Measurements from ENCODE around the gene NCAM1.
A peak's percentile ranks its signal among the peaks of the same experiment; 100 is the strongest.

The NCAM1 gene

GRCh38 chr11:113240790-113241635, 279.8 kb downstream of the NCAM1 start:
- Mint-ChIP-seq H3K9me3 (no peaks in the 10 kb centered on the region), H3K4me3 (no peak overlapping the region), H3K27me3 (peaks cover 51% of the 10 kb centered on the region), H3K36me3 (no peaks in the 10 kb centered on the region), H3K4me1 (peaks cover 10% of the 10 kb centered on the region), H3K27ac (no peak overlapping the region)
- ATAC-seq, result no peak

DNA sequence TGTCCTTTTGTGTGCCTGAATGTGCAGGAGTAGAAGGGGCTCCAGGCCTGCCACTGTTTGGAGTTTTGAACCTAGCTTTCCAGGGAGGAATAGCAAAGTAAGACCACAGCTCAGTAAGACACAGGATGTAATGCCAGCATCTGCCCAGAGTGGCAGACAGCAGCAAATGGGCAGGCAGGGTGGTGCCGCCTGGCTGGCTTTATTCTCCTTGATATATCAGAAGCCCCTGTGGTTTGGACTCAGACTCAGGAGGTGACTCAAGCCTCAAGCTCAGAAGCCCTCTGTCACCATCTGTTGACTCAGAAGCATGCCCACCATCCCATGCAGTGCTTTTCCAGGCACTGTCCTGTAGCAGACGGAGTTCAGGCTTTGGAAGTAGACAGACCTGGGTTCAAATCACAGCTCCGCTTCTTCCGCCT, 280.4 kb downstream of the NCAM1 start:
- no peak overlapping the region for H3K4me3 Mint-ChIP-seq
- no peaks in the 10 kb centered on the region for H3K36me3 Mint-ChIP-seq
- ATAC-seq, result no peak
- peaks cover 10% of the 10 kb centered on the region for H3K4me1 Mint-ChIP-seq
- no peaks in the 10 kb centered on the region for H3K9me3 Mint-ChIP-seq
- H3K27me3 Mint-ChIP-seq, result peaks cover 51% of the 10 kb centered on the region
- H3K27ac Mint-ChIP-seq, result no peak overlapping the region

GRCh38 chr11:113242060-113242459, 280.8 kb downstream of the NCAM1 start:
- H3K36me3 Mint-ChIP-seq, result no peaks in the 10 kb centered on the region
- H3K4me1 Mint-ChIP-seq, result peaks cover 10% of the 10 kb centered on the region
- H3K27ac Mint-ChIP-seq, result no peak overlapping the region
- H3K9me3 Mint-ChIP-seq, result no peaks in the 10 kb centered on the region
- peaks cover 54% of the 10 kb centered on the region for H3K27me3 Mint-ChIP-seq
- no peak overlapping the region for H3K4me3 Mint-ChIP-seq
- ATAC-seq, result no peak

DNA sequence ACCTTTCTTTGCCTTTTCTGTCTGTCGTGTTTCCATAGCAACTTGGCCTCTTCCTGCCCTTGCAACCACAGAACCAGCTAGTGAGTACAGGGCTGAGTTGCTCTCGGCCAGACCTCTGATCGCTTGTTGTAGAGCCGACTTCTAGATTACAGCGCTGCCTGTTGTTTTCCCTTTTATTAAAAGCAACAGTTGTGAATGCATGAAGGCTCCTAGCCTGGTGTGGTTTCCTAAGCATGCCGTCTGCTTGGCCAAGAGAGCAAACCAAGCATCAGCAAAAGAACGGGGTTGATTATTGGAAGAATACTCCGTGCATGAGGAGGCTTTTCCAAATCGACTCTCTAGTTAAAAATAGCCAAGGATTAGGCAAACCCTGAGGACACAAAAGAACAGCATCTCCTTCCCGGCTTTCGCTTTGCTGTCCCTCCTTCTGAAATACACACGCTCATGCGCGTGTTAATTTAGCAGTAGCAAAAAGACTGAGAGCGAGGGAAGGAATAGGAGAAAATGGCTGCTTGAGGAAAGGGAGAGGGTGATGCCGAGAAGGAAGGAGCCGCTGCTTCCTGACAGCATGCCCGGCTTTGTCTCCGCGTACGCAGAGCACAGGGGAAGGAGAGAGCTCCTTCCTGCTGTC, 281.7 kb downstream of the NCAM1 start:
- Mint-ChIP-seq H3K9me3 (no peaks in the 10 kb centered on the region), H3K4me3 (no peak overlapping the region), H3K4me1 (peaks cover 10% of the 10 kb centered on the region), H3K27me3 (peaks cover 62% of the 10 kb centered on the region), H3K36me3 (no peaks in the 10 kb centered on the region), H3K27ac (no peak overlapping the region)
- no peak for ATAC-seq

DNA sequence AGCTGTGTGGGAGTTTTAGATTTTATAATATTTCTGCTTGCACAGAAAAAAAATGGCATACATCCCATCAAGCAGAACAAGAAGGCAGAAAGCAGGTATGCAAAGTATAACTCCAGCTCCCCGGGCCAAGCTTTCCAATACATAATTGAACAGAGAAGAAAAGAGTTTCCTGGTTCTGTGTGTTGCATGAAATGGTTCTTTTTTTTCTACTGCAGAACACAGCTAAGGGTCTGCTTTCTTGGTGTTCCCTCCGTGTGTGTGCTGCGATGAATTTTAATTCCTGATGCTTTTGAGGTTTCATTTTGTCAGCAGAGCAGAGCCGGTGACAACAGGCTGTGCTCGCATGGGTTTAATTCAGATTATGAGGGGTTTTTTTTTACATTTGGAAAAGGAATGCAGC, 282.5 kb downstream of the NCAM1 start:
- Mint-ChIP-seq H3K27ac (no peak overlapping the region), H3K4me1 (peaks cover 10% of the 10 kb centered on the region), H3K9me3 (no peaks in the 10 kb centered on the region), H3K27me3 (peaks cover 66% of the 10 kb centered on the region), H3K36me3 (no peaks in the 10 kb centered on the region), H3K4me3 (no peak overlapping the region)
- ATAC-seq, result no peak

DNA sequence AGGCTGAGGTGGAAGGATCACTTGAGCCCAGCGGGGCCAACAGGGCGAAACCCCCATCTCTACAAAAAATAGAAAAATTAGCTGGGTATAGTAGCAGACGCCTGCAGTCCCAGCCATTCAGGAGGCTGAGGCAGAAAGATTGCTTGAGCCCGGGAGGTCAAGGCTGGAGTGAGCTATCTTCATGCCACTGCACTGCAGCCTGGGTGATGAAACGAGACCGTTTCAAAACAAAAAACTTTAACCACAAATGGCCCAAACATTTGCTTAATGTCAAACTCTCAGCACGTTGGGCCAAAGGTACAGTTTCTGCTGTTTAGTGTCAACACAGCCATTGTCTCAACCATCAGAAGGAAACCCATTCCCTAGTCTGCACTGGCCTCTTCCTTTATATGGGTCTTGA, 284.0 kb downstream of the NCAM1 start:
- Mint-ChIP-seq H3K4me3 (no peak overlapping the region), H3K27me3 (peaks cover 56% of the 10 kb centered on the region), H3K9me3 (no peaks in the 10 kb centered on the region), H3K36me3 (no peaks in the 10 kb centered on the region), H3K4me1 (peaks cover 10% of the 10 kb centered on the region), H3K27ac (no peak overlapping the region)
- no peak for ATAC-seq

- peaks cover 56% of the 10 kb centered on the region for H3K27me3 Mint-ChIP-seq
- no peak overlapping the region for H3K27ac Mint-ChIP-seq
- H3K4me3 Mint-ChIP-seq, result no peak overlapping the region
- no peaks in the 10 kb centered on the region for H3K9me3 Mint-ChIP-seq
- H3K4me1 Mint-ChIP-seq, result peaks cover 10% of the 10 kb centered on the region
- no peaks in the 10 kb centered on the region for H3K36me3 Mint-ChIP-seq
- ATAC-seq, result no peak
Measured at GRCh38 chr11:113247221-113247620, 286.0 kb downstream of the NCAM1 start.

GRCh38 chr11:113247966-113248365, 286.7 kb downstream of the NCAM1 start:
- Mint-ChIP-seq H3K4me3 (no peak overlapping the region), H3K4me1 (peaks cover 3% of the 10 kb centered on the region), H3K9me3 (no peaks in the 10 kb centered on the region), H3K27ac (no peak overlapping the region), H3K36me3 (no peaks in the 10 kb centered on the region), H3K27me3 (peaks cover 50% of the 10 kb centered on the region)
- ATAC-seq, result no peak

DNA sequence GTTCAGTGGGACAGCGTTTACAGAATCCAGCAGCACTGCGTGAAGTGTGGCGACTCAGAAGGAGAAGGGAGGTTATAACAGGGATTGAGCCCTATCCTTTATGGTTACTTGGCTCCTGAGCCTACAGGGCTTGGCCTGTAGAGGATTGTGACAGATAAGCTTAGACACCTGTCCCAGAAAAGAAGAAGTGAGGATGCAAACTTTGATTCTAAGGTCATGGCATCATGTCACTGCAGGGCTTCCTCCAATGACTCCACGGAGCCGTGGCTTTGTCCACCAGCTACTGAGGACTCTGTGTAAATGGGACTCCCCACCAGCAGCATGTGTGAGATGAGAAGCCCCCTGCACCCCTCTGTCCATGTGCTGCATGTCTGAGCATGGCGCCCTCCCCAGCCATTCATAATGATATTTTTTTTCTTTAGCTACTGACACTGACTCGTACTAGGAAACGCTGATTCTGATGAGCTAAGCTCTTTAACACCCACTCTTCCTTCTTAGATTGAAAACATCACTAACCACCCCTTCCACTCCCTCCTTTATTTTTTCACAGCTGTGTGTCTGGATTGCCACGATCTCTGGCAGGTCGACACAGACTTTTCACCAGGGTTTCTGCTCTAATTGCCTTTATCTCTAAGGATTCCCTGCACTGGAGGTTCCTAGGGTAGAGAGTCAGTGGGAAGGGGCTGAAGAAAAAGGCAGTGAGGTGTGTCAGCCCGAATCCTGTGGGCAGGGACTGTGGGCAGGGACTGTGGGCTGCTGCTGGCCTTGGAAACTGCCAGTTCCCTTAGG, 287.7 kb downstream of the NCAM1 start:
- Mint-ChIP-seq H3K4me3 (no peak overlapping the region), H3K9me3 (no peaks in the 10 kb centered on the region), H3K27me3 (peaks cover 42% of the 10 kb centered on the region), H3K4me1 (no peaks in the 10 kb centered on the region), H3K36me3 (no peaks in the 10 kb centered on the region), H3K27ac (no peak overlapping the region)
- ATAC-seq, result peak; percentile 34

DNA sequence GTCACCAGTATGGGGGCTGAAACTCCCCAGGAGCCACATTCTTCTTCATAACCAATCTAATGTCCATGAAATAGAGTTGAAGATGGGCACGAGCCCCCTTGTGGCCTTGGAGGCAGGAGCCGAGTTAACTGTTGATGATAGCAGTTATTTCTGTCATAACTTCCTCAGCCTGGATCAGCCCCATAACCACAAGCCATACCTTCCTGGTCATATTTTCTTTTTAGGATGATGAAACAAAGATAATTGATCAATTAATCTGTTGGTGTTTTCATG, 288.2 kb downstream of the NCAM1 start:
- Mint-ChIP-seq H3K9me3 (no peaks in the 10 kb centered on the region), H3K4me1 (no peaks in the 10 kb centered on the region), H3K36me3 (no peaks in the 10 kb centered on the region), H3K27ac (no peak overlapping the region), H3K4me3 (no peak overlapping the region), H3K27me3 (peaks cover 42% of the 10 kb centered on the region)
- no peak for ATAC-seq

DNA sequence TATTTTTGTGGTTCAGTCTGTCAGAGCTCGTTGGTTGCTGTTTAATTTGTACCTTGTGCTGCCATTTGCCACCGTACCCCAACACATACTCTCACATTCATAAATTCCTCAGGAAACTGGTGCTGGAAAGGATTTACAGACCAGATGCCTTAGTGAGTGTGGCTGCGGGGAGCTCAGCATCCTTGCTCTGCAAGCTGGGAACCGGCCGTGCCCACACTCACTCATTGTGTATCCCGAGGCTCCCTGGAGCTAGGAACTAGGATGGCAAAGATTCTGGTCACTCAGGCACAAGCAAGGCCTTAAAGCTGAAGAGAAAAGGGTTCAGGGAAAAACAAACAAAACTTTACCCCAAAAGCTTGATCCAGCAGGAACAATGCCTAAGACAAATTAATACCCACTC, 288.6 kb downstream of the NCAM1 start:
- Mint-ChIP-seq H3K4me3 (no peak overlapping the region), H3K9me3 (no peaks in the 10 kb centered on the region), H3K27ac (no peak overlapping the region), H3K4me1 (no peaks in the 10 kb centered on the region), H3K36me3 (no peaks in the 10 kb centered on the region), H3K27me3 (peaks cover 45% of the 10 kb centered on the region)
- no peak for ATAC-seq

DNA sequence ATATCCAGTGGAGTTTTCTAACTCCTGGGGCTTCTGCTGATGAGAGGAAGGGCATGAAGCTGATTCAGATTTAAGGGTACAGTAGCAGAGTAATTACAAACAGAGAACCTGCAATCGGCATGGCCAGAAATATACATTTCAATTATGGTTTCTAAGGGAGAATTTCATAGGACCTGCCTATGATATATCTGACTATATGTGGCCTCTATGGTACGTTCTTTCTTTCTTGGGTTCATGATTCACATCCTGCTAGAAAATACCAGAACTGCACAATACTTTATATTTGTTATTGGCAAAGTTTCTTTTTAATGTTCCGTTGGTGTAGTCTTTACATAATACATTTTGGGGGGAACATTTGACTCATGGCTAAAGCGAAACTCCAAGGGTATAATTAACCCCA, 290.1 kb downstream of the NCAM1 start:
- Mint-ChIP-seq H3K4me3 (no peak overlapping the region), H3K27ac (no peak overlapping the region), H3K36me3 (no peaks in the 10 kb centered on the region), H3K9me3 (no peaks in the 10 kb centered on the region), H3K27me3 (peaks cover 36% of the 10 kb centered on the region), H3K4me1 (no peaks in the 10 kb centered on the region)
- no peak for ATAC-seq

DNA sequence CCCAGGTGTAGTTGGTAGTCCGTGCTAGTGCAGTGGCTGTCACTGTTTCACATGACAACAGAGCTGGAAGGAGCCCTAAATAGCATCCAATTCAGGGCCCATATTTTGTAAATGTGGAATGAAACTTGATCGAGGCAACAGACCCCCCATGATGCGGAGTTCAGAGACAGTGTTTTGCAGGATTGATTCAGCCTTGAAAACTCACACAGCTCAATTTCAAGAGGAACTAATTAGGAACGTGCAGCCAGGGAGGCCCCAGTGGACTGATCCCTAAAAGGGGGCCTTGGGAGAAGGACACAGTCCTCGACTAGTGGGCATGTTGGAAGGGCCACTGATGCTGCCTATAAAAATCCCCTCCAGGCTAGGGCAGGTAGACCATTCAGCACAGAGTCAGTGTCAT, 292.2 kb downstream of the NCAM1 start:
- Mint-ChIP-seq H3K4me3 (no peak overlapping the region), H3K27me3 (peaks cover 17% of the 10 kb centered on the region), H3K36me3 (no peaks in the 10 kb centered on the region), H3K9me3 (no peaks in the 10 kb centered on the region), H3K27ac (no peak overlapping the region), H3K4me1 (no peaks in the 10 kb centered on the region)
- ATAC-seq, result no peak

- H3K27me3 Mint-ChIP-seq, result peaks cover 17% of the 10 kb centered on the region
- H3K27ac Mint-ChIP-seq, result no peak overlapping the region
- no peaks in the 10 kb centered on the region for H3K36me3 Mint-ChIP-seq
- no peak overlapping the region for H3K4me3 Mint-ChIP-seq
- H3K9me3 Mint-ChIP-seq, result no peaks in the 10 kb centered on the region
- ATAC-seq, result no peak
- no peaks in the 10 kb centered on the region for H3K4me1 Mint-ChIP-seq
Measured at GRCh38 chr11:113255096-113255495, 293.9 kb downstream of the NCAM1 start.

DNA sequence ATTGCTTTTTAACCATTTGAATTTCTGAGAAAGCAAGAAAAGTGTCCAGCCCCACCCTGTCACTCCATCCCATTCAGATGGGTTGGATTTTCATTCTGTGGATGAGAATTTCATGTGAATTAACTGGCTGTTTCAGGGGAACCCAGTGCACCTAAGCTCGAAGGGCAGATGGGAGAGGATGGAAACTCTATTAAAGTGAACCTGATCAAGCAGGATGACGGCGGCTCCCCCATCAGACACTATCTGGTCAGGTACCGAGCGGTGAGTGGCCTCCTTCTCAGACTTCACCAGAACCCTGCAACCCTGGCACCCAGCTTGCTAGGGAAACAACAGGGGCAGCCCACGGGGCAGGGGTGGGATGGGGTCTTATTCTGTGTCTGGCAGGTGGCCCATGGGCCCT, 294.5 kb downstream of the NCAM1 start:
- Mint-ChIP-seq H3K36me3 (no peaks in the 10 kb centered on the region), H3K27ac (no peak overlapping the region), H3K9me3 (no peaks in the 10 kb centered on the region), H3K4me1 (no peaks in the 10 kb centered on the region), H3K27me3 (peaks cover 16% of the 10 kb centered on the region), H3K4me3 (no peak overlapping the region)
- peak; percentile 15 for ATAC-seq

Measured in stimulated activated memory B cell treated with anti-CD40 and anti-IgM and Interleukin-4, amounts not matched to agents 10 μg/mL and 1 μg/mL and 100 μg/mL, for 72 hours (primary cell).